Measurements from ENCODE around the gene KCNQ1.

Gene KCNQ1

DNA sequence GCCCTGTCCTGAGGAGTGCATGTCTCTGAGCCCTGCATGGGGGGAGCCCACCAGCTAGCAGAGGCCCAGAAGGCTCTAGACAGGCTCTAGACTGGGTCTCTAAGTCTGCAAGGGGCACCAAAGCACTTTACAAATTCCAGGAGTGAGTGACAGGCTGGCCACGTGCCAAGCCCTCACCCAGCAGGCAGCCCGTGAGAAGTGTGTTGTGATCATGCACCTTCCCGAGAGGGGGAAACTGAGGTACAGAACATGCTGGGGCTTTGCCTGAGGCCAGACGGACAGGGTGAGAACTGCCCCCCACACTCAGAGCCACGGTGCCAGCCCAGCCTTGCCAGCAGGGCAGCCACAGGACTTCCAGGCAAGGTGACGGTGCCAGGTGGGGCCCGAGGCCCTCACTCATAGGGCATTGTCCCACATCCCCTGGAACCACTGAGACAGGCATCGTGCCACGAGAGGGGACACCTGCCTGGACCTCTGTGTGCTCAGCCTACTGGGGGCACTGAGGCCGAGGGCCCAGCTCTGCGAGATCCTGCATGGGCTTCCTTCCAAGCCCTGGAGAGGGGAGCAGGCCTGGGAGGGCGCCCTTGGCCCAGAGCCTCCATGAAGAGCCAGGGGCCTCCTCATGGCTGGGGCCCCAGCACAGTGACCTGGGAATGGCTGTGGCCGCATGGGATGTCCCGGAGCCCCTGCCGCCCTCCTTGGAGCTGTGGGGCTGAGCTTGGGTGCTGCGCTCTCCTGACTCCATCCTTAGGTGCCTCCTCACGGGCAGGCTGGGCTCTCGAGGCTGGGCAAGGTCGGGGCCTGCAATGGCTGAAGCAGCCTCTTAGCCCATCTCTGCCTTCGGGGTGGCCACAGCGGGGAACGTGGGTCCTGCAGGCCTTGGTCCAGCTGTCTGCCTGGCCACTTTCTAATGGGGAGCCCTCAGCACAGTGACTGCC, 133.5 kb downstream of the KCNQ1 start:
- DNase-seq (ENCODE audit: low read depth) = no peak

DNA sequence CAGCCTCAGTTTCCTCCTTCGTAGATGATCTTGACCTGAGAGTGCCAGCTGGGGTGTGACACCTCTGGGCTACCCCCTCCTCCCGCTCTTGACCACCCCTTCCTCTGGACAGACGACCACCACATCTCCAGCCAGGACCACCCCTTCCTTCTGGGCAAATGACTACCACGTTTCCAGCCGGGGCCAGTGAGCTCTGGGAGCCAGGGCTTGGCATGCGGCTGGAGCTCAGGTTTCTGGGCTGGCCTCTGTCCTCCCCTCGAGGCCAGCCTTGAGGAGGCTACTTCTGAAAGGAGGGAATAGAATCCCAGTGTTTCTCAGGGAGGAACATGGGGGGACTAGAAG, 134.1 kb downstream of the KCNQ1 start:
- DNase-seq (ENCODE audit: low read depth) = no peak

DNA sequence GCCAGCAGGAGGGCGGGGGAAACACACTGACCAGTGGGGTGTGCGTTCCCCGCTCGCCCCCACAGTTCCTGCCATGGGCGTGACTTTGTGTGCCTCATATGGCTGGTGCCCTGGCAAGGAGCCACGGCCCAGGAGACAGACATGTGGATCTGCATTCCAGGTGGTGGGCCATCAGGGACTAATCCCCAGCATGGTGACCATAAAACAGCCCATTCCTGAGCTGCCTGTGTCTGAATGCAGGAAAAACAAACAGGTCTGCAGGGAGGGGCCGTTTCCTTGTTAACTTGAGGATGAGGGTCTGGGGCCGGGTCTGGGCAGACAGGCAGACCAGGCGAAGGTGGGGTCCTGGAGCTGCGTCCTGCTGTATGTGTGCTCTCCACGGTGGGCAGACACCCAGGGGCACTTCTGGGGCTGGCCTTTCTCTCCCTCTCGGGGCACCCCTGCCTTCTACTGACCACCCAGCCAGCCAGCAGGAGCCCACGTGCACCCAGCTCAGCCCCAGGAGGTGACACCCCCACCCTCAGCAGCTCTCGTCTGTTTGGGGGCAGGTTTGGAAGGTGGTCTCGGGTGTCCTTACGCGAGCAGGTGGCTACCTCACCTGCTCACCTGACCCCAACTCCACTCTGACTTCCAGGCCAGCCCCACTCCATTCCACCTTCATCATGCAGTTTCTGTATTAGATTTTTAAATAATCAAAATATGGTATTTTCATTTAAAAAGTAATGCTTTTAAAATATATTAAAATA, 134.7 kb downstream of the KCNQ1 start:
- no peak for DNase-seq (ENCODE audit: low read depth)

DNA sequence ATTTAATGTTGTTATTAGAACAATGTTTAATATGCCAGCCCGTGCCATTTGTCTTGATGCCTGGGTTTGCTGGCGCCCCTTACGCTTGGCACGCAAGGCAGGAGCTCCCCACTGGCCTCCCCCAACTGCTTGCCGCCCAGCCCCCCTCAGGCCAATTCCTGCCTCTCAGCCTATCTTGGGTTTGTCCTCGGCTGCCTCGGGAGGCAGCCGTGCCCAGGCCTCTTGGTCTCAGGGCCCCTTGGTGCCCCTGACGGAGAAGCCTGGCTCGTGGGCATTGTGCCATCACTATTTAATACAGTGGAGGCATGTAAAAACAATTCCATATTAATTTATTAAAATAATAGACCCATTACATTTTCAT, 135.2 kb downstream of the KCNQ1 start:
- DNase-seq (ENCODE audit: low read depth) = no peak

DNA sequence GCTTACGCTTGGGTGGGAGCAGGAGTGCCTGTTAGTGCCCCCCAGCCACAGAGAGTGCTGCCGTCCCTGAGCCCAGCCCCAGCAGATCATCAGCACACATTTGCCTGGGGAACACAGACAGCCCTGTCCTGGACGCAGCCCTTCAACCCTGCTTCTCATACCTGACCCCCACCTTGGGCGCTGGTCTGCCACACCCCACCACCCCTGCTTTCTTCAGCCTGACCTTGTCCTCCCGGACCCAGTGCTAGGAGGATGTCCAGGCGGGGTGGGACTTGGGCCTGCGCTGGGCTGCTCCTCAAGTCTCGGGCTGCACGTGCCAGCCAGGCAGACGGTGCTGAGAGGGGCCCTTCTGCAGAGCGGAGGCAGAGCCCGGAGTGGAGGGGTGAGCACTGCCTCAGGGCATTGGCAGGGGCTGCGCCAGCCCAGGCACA, 135.8 kb downstream of the KCNQ1 start:
- no peak for DNase-seq (ENCODE audit: low read depth)

DNA sequence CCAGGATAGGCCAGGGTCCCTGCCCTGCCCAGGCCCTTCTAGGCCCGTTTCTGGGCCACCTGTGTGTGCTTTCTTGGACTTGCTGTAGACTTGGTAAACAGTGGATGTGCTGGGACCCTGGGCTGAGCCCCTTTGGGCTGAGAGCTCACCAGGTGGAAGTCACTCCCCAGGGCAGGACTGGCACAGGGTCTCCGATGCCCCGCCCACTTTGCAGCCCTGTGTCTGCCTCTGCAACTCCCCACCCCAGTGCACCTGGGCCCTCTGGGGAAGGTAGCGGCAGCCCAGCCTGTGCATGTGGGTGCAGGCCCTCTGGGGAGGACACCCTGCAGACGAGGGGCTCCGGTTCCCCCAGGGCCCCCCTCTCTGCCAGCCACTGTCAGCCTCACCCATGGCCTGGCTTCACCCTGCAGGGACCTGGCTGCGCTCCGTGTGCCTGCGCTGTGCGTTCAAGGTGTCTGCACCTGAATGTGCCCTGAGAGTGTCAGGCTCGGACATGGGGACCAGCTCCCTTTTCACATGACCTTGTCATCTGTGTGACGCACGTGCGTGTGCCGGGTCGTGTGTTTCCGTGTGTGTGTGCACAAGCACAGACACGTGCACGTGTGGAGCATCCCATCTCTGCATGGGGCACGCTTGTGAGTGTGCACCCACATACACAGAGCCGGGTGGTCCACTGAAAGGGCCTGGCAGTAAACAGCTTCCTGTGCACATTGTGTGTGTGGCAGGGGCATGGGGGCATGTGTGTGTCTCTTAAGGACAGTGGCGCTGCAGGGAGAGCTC, 136.5 kb downstream of the KCNQ1 start:
- no peak for DNase-seq (ENCODE audit: low read depth)

DNA sequence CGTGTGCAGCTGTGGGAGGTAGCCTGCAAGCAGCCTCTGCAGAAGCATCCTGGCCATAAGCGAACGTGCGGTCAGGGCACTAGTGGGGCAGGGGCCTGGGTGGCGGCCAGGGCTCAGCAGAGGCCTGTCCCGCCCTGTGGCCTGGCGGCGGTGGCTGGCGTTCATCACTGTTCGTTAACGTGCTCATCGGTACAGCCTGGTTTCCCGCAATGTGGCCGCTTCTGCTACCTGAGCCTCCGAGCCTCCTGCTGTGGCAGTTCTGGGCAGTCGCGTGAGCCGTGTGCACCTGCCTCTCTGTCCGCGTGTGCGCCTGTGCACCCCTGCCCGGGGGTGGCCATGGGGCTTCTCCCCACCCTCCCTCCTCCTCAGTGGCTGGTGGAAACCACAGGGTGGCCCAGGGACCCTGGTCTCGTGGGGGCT, 137.1 kb downstream of the KCNQ1 start:
- no peak for DNase-seq (ENCODE audit: low read depth)

DNA sequence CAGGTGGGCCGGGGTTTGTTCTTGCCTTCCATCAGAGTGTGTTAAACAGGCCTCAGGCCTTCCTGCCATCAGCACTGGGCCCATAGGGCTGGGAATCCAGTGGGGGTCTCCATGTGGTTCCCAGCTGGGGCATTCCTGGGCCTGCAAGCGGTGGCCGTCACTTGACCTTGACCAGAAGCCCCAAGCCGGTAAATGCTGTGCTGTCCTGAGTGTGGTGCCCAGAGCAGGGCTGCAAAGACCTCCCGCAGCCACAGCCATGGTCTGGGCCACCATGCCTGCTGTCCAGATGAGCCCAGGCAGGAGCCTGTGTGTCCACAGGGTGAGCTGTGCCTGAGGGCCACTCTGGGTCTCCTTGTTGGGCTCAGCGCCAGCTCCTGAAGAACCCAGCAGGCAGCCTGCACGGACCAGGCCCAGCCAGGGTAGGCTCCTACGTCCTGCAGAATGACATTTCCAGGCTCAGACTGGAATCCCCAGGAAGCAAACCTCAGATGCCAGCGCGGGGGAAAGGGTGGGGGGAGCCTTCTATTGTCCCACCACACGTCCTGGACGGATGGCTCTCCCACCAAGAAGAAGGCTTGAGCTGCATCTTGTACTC, 137.6 kb downstream of the KCNQ1 start:
- DNase-seq (ENCODE audit: low read depth) = no peak

DNA sequence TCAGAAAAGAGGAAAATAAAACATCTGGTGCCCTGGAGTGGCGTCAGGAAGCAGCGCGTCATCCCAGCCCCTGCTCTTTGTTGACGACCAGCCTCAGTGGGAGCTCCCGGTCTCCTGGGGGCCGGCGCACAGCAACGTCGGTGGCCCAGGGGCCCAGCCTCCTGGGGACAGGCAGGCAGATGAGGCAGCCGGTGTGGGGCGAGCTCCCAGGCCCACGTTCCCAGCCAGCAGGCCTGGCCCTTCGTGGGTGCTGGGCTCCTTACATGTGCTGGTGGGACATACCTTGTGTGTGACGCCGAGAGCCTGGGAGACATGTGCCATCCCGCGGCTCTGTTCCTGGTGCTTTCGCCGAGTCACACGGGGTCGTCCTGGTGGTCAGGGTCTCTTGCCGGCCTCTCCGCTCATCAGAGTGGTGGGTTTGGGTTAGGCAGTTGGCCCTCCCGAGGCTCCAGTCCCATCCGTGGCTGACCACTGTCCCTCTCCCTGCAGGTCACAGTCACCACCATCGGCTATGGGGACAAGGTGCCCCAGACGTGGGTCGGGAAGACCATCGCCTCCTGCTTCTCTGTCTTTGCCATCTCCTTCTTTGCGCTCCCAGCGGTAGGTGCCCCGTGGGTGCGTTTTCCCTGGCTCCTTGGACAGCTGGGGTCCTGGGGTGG, 138.3 kb downstream of the KCNQ1 start:
- no peak for DNase-seq (ENCODE audit: low read depth)

DNA sequence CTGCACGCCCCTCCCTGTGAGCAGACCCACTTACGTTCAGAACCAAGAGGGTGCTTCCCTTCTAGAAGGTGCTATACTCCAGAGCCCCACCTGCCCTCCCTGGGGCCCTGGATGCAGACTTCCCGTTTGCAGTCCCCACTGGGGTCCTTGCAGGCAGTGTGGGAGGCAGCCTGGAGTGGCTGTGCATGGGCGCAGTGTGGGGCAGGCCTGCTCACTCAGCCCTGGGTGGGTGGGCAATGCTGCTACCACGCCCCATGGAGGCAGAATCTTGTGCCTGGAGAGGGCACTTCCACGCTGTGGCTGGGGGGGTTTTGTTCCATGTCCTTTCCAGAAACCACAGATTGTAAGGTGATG, 138.8 kb downstream of the KCNQ1 start:
- no peak for DNase-seq (ENCODE audit: low read depth)

DNA sequence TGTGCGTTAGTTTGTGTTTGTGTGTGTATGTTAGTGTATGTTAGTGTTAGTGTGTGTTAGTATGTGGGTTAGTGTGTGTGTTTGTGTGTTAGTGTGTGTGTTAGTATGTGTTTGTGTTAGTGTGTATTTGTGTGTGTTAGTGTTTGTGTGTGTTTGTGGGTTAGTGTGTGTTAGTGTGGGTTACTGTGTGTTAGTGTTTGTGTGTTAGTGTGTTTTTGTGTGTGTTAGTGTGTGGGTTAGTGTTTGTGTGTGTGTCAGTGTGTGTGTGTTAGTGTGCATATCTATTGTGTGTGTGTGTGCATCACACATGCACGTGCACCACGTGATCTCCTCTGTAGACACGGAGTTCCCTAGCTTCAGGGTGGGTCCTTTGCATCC, 139.6 kb downstream of the KCNQ1 start:
- DNase-seq (ENCODE audit: low read depth) = no peak

DNA sequence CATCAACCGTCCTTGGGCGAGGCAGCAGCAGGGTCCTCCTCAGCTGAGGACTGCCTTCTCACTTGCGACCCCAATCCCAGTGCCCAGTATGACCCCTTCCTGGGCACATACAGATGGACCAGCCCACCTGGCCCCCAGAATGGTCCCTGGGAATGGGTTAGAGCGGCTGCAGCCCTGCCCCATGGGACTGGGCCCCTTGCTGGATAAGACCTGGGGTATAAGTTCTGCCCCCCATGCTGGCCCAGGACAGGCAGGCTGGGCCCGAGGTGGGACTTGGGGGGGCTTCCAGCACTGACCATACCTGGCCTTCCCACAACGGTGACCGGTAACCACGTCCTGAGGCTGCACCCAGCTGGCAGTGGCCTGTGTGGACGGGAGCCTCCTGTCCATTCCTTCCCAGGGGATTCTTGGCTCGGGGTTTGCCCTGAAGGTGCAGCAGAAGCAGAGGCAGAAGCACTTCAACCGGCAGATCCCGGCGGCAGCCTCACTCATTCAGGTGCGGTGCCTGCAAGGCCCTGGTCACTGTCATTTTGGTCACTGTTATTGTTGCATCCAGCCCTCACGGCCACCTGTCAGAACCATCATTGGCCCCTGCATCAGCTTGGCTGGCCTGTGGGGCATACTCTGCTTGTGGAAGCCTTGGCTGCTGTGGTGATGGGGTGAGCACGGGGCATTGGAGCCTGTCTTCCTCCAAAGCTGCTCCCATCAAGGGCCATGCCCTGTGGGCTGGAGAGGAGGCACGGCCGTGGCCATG, 140.2 kb downstream of the KCNQ1 start:
- DNase-seq (ENCODE audit: low read depth) = no peak

DNA sequence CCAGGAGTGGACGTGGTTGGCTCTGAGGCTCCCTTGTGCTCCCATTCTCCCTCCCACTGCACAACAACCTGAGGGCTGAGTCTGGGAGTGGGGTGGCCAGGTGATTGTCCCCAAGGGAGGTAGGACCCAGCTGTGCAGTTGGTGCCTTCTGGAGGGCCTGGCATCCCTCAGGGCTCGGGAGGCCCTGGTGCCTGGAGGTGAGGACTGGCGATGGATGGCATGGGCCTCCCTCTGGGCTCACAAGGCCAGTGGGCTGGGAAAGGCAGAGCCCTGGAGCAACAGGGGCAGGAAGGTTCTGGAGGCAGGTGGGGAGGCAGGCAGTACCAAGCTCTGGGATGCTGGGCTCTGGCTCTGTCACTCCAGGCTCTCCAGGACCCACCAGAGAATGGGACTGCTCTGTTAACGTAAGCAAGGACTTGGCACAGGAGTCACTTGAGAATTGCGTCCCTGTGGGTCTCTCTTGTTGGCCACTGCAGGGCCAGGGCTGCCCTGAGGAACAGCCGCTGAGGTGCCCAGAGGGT, 140.8 kb downstream of the KCNQ1 start:
- DNase-seq (ENCODE audit: low read depth) = no peak

DNA sequence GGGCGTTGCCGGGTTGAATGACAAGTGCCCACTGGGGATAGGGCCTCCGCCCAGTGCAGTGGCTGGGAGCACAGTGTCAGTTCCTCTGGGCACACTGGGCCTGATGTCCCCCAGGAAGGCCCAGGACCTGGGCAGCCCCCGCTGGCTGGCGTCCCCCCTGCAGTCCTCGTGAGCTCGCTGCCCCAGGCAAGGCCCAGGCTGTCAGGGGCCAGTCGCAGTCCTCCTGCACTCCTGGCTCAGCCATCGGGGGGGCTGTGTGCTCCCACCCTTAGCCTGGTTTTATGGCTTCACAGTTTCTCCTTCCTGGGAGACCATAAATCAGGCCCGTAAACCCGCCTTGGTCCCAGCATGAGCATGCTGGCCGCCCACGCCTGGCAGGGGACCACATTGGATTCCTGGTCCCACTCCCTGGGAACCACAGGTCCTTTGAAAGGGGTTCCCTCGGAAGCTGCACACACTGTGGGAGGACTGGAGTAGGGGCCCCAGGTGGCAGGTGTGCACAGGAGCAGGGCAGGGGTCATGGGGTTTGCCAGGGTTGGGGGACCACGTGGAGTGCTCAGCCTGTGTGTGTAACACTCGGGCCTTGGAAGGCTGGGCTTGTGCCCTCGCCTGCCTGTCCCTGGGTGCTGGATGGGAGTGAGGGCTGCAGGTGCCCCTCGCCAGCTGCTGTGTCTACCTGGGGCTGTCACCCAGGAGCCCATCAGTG, 141.4 kb downstream of the KCNQ1 start:
- no peak for DNase-seq (ENCODE audit: low read depth)

DNA sequence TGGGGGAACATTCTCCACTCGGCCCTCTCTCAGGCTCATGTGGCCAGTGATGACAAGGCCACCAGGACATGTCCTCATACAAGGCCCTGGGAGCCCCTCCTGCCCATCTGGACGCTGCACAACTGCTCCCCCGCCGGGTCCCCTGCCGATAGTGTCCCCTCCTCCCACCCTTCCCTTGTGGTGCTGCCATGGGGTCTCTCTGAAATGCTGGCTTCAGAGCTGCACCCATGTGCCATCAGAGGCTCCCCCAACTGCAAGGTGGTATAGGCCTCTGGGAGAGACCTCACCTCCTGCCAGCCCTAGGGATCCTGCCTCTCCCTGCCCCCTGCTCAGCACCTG, 142.0 kb downstream of the KCNQ1 start:
- DNase-seq (ENCODE audit: low read depth) = no peak

DNA sequence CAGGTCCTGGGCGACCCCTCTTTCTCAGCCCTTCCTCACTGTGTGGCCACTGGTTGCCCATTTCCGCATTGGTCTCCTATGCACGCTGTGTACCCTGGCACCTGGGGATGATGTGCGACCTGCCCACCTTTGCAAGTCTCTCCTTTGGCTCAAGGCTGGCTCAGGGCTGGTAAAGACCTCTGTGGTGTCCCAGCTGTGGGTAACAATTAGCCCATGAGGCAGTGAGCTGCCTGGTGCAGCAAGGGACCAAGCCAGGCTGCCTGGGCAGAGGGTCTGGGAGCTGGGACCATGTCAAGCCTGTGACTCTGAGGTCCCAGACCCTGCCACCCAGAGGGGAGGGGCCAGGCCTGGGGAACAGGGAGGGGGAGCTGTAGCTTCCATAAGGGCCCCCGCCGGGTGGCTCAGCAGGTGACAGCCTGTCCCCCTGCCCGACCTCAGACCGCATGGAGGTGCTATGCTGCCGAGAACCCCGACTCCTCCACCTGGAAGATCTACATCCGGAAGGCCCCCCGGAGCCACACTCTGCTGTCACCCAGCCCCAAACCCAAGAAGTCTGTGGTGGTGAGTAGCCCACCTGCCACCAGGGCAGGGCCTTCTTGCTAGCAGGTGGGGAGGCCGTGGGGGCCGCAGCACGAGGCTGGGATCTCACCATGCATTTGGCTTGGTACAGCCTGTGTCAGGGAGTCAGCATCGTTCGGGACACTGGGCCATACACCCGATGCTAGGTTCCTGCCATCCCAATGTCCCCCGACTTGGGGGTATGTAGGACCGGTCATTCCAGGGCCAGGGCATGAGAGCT, 142.5 kb downstream of the KCNQ1 start:
- no peak for DNase-seq (ENCODE audit: low read depth)

DNA sequence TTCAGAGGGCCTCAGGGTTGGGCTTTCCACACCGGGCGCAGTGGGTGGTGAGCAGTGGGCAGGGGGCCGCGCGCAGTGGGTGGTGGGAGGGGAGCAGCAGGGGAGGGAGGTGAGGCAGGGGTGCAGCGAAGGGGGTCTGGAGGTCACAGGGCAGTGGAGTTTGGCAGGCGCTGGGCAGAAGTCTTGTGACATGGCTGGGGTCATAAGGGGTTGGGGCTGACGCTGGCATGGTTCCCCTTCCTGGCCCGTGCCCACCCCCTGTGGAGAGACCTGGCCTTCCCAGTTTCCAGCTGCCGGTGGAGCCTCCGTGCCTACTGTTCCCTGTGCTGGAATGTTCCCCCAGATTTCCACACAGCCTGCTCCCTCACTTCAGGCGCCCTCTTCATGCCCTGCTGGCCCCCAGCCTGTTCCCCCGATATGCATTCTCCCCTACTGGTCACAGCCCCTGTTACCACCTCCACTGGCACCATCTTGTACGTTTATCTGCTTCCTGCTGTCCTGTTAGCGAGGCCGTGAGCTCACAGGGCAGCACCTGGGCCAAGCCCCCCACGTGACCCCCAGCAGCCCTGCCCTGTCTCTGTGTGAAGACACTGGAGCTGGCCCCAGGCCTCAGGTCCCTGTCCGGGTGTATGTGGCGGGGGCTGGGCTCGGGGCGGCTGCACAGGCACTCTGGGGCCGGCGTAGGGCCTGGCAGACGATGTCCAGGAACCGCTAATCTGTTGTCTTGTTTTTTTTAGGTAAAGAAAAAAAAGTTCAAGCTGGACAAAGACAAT, 143.4 kb downstream of the KCNQ1 start:
- DNase-seq (ENCODE audit: low read depth) = no peak

DNA sequence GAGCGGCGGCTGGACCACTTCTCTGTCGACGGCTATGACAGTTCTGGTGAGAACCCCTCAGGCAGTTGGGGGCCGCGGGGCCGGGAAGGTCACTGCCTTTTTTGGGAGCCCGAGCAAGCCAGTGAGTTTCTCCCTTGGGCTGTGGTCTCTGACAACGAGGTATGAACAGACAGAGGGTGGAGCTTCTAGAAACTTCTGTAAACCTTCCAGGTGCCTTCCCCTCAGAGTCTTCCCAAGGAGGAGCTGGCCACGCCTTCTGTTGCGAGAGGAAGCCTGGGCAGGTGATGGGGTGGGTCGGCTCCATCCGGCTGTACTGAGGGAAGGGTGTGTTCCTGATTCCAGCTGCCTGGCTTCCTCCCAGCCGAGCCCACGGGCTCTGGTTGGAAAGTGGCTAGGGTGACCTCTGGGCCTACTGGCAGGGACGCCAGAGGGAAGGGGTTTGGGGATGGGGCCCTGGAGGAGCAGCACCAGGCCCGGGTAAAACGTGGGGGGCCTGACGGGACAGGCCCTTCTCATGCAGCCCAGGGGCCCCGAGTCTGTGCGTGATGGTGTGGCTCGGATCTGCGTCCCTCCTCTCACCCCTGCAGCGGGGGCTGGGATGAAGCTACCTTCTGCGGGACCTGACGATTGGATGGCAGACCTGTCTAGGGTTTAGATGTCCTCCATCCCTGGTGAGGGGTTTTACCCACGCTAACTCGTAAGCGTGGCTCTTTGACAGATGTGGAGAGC, 144.2 kb downstream of the KCNQ1 start:
- no peak for DNase-seq (ENCODE audit: low read depth)

All from T follicular helper cell (primary cell).